K562 (cell line): Measurements from ENCODE around the gene SLC2A14. TPM values are rescaled to one million over a fixed set of nuclear protein-coding genes. Genes with fewer than 3 reads are reported as not detected.
A peak's percentile ranks its signal among the peaks of the same experiment; 100 is the strongest.

ENCODE experiments used
- ATAC-seq: fragments of 200-7000 bp; cut with Tn5 transposase; 3 replicates; pipeline ENCODE4 v1.9.1; 2020; ENCODE audit warnings: moderate library complexity
- BruUV-seq: library from RNA; stranded (reverse); fragments of 400-500 nt; replicated peaks from 2 replicates; lab custom pipeline; 2021; lab: Mats Ljungman, UMichigan
- CTCF ChIA-PET: fragments of 300-600 bp; formaldehyde crosslinking; extraction: SDS; loops from one replicate; lab custom pipeline; 2021; ENCODE audit warnings: low intra/inter-chr PET ratio; lab: Yijun Ruan, JAX
- POLR2A ChIA-PET: fragments of 300-600, 350-650 bp; sonication (Branson Sonifier 250); formaldehyde crosslinking; extraction: SDS; loops from one replicate; lab custom pipeline; 2021; ENCODE audit warnings: antibody characterized with exemption, inconsistent platforms; lab: Yijun Ruan, JAX
- DNase-seq, 4 experiments: peaks; one replicate each; pipeline versions ENCODE4 v3.0.0 to v3.0.0-alpha.2; 2011 to 2018; ENCODE audit warnings: low spot score in 3 of 4, mixed read lengths in 3 of 4; ENCODE audit errors: extremely low read depth in 1 of 4
- FAIRE-seq: peaks from 2 replicates; lab custom pipeline; 2011; peaks lifted over from hg19 to GRCh38; lab: Jason Lieb, UNC
- H2AFZ ChIP-seq: 2 replicates; pipeline ENCODE4 v1.6.0; 2011; ENCODE audit warnings: low read depth, low read length, control low read depth, inconsistent platforms
- H3K27ac ChIP-seq: fragments of 200-600 bp; 3 replicates; pipeline ENCODE4 v1.8.0; 2011; ENCODE audit warnings: low read depth, mild to moderate bottlenecking, control low read depth, inconsistent platforms, low read length, moderate library complexity, mixed read lengths; ENCODE audit errors: extremely low read depth
- H3K27me3 ChIP-seq, 2 experiments: fragments of 300-600 bp in 1 of 2; 2 replicates in 1 of 2; 3 replicates in 1 of 2; pipeline versions ENCODE4 v1.6.0 to v1.8.0; 2011; ENCODE audit warnings: inconsistent platforms in 2 of 2, low read length in 2 of 2, mild to moderate bottlenecking in 1 of 2, mixed read lengths in 1 of 2, moderate library complexity in 1 of 2; ENCODE audit not compliant: control insufficient read depth in 2 of 2, insufficient read depth in 2 of 2
- H3K36me3 ChIP-seq: fragments of 300-600 bp; 3 replicates; pipeline ENCODE4 v1.8.0; 2011; ENCODE audit warnings: mild to moderate bottlenecking, low read length, inconsistent platforms; ENCODE audit not compliant: control insufficient read depth, insufficient read depth
- H3K4me1 ChIP-seq, 2 experiments: fragments of 200-600 bp in 1 of 2; replicated peaks in 1 of 2; 2 replicates in 1 of 2; 3 replicates in 1 of 2; pipeline versions ENCODE4 v1.5.1 to v1.8.0; 2011; ENCODE audit warnings: inconsistent platforms in 2 of 2, low read length in 2 of 2, mild to moderate bottlenecking in 1 of 2, mixed read lengths in 1 of 2, moderate library complexity in 1 of 2; ENCODE audit not compliant: control insufficient read depth in 2 of 2, insufficient read depth in 2 of 2
- H3K4me2 ChIP-seq: 2 replicates; pipeline ENCODE4 v1.6.1; 2011; ENCODE audit warnings: low read length, control low read depth, inconsistent platforms, mixed read lengths; ENCODE audit not compliant: insufficient read depth
- H3K4me3 ChIP-seq: fragments of 200-600 bp; sonication (generic), shearing (Covaris generic); 2 replicates; pipeline ENCODE4 v1.5.1; 2016; ENCODE audit warnings: control low read depth, inconsistent platforms
- H3K79me2 ChIP-seq: fragments of 200-600 bp; 3 replicates; pipeline ENCODE4 v1.8.0; 2011; ENCODE audit warnings: low read length, inconsistent platforms; ENCODE audit not compliant: control insufficient read depth, insufficient read depth
- H3K9ac ChIP-seq, 2 experiments: 2 replicates each; pipeline versions ENCODE4 v1.6.0 to v1.6.1; 2011; ENCODE audit warnings: low read depth in 2 of 2, low read length in 2 of 2, control low read depth in 1 of 2, inconsistent platforms in 1 of 2, mild to moderate bottlenecking in 1 of 2, mixed read lengths in 1 of 2; ENCODE audit not compliant: insufficient read depth in 1 of 2
- H3K9me1 ChIP-seq: one replicate; pipeline ENCODE4 v1.6.0; 2011; ENCODE audit warnings: inconsistent platforms, mild to moderate bottlenecking, low read length, moderate library complexity; ENCODE audit not compliant: control insufficient read depth, insufficient read depth
- H3K9me3 ChIP-seq: replicated peaks from 2 replicates; pipeline ENCODE4 v1.5.1; 2011; ENCODE audit warnings: low read depth, low read length, inconsistent platforms; ENCODE audit not compliant: control insufficient read depth, insufficient read depth
- H4K20me1 ChIP-seq: replicated peaks from 2 replicates; pipeline ENCODE4 v1.6.1; 2011; ENCODE audit warnings: low read length, inconsistent platforms, mixed read lengths; ENCODE audit not compliant: control insufficient read depth, insufficient read depth
- ARNT ChIP-seq, 2 experiments: fragments of 450-650 bp; IDR thresholded peaks; 2 replicates each; pipeline ENCODE4 v1.6.1; 2016; ENCODE audit warnings: mild to moderate bottlenecking in 1 of 2
- BRD4 ChIP-seq: fragments of 200-600 bp; sonication (generic); IDR thresholded peaks from 2 replicates; pipeline ENCODE4 v1.6.1; 2017; ENCODE audit warnings: inconsistent platforms
- CBX1 ChIP-seq: sonication (generic); IDR thresholded peaks from 2 replicates; pipeline ENCODE4 v1.6.1; 2016; ENCODE audit warnings: antibody characterized with exemption, low read depth, mild to moderate bottlenecking
- E2F4 ChIP-seq: sonication (generic); formaldehyde crosslinking; IDR thresholded peaks from 2 replicates; pipeline ENCODE4 v1.8.0; 2022; ENCODE audit warnings: mild to moderate bottlenecking, low read depth, missing genetic modification reagents
- GTF2A2 ChIP-seq: IDR thresholded peaks from 2 replicates; pipeline ENCODE4 v1.6.1; 2016; ENCODE audit warnings: mild to moderate bottlenecking, missing genetic modification characterization, missing compliant biosample characterization
- GTF2B ChIP-seq: IDR thresholded peaks from 2 replicates; pipeline ENCODE4 v1.6.1; 2011; ENCODE audit not compliant: insufficient read length; ENCODE audit errors: extremely low read depth
- MAX ChIP-seq: sonication (generic); formaldehyde crosslinking; IDR thresholded peaks from 2 replicates; pipeline ENCODE4 v1.9.0; 2022; ENCODE audit warnings: mild to moderate bottlenecking, missing genetic modification reagents
- SIN3B ChIP-seq: fragments of 450-650 bp; IDR thresholded peaks from 2 replicates; pipeline ENCODE4 v1.6.1; 2017; ENCODE audit warnings: low read depth, mild to moderate bottlenecking, moderate library complexity
- STAT5A ChIP-seq: IDR thresholded peaks from 2 replicates; pipeline ENCODE4 v1.6.1; 2012; ENCODE audit warnings: low read length, inconsistent platforms, borderline replicate concordance
- TAL1 ChIP-seq: fragments of 450-650 bp; IDR thresholded peaks from 2 replicates; pipeline ENCODE4 v1.6.1; 2016; ENCODE audit warnings: mild to moderate bottlenecking
- TBP ChIP-seq: optimal IDR thresholded peaks from 2 replicates; pipeline ENCODE3; 2011; ENCODE audit warnings: low read depth, low read length, improper control_type of control experiment
- ZBED1 ChIP-seq: IDR thresholded peaks from 2 replicates; pipeline ENCODE4 v1.6.1; 2014
- ZBTB12 ChIP-seq: fragments of 250-450 bp; sonication (Bioruptor Pico); IDR thresholded peaks from 2 replicates; pipeline ENCODE4 v1.4.0; 2020
- ZBTB33 ChIP-seq: sonication (generic); formaldehyde crosslinking; IDR thresholded peaks from 2 replicates; pipeline ENCODE4 v1.8.1; 2023; ENCODE audit warnings: mild to moderate bottlenecking, missing genetic modification reagents
- ZNF695 ChIP-seq: fragments of 450-650 bp; formaldehyde crosslinking; IDR thresholded peaks from 2 replicates; pipeline ENCODE4 v1.4.0; 2020; ENCODE audit warnings: mild to moderate bottlenecking, moderate library complexity
- WGBS: fragments of 100-300 bp; shearing (Covaris generic); methylation state at CpG from one replicate; pipeline ENCODE4 v1.1.6; 2016; ENCODE audit warnings: low coverage, mixed read lengths; ENCODE audit not compliant: insufficient coverage; ENCODE audit errors: missing lambda C conversion rate; 5-methylcytosine and 5-hydroxymethylcytosine counted together
- in situ Hi-C: fragments of 300-500 bp; cut with MboI; formaldehyde crosslinking; loops from 4 replicates; pipeline ENCODE4 v1.15.0; 2018; ENCODE audit warnings: inconsistent platforms, mixed read lengths
- intact Hi-C: fragments of 100-400 bp; cut with micrococcal nuclease; formaldehyde crosslinking; loops from 2 replicates; pipeline ENCODE4 v1.14.2; 2022
- polyA plus RNA-seq, 8 experiments: library from polyadenylated mRNA; depleted of rRNA in 4 of 8; stranded (reverse) in 5 of 8; unstranded in 3 of 8; fragments of >200 nt; fragmentation: Nextera tagmentation in 2 of 8; fragmentation: Illumina TruSeq in 1 of 8; extraction: Ambion mirVana in 2 of 8; extraction: Trizol in 1 of 8; gene quantifications; 2 replicates each; pipeline versions ENCODE4 v1.2.1 to v1.2.3, GENCODE V29; 2011 to 2014; ENCODE audit warnings: inconsistent platforms in 1 of 8, missing spikeins in 1 of 8
- total RNA-seq, 7 experiments: library from RNA; depleted of rRNA in 6 of 7; stranded (reverse); fragments of >200 nt in 6 of 7; fragmentation: Illumina TruSeq in 2 of 7; extraction: Trizol in 2 of 7; gene quantifications; 2 replicates each; pipeline versions ENCODE4 v1.2.1 to v1.2.3, GENCODE V29; 2011 to 2021; ENCODE audit warnings: low replicate concordance in 1 of 7

SLC2A14 gene
- total and polyA plus RNA-seq, 9 of the 15 experiments (the other 6 are each of a cell fraction or from before 2014, with no cell fraction given): 0.13 to 8.9 (median 4.8) TPM; not detected in 1

GRCh38 chr12:7916936-7917335 is 44.2 kb upstream of the SLC2A14 start:
- intact Hi-C loops (no loop called here), in situ Hi-C loops (no loop called here)
- Histone ChIP-seq H3K9ac (no peak overlapping the region), H2AFZ (no peak overlapping the region), H3K27ac (no peak overlapping the region), H3K9me1 (no peaks in the 10 kb centered on the region), H4K20me1 (no peaks in the 10 kb centered on the region), H3K36me3 (peaks cover 30% of the 10 kb centered on the region; the same call in 2 of the 3 replicates), H3K4me2 (no peak overlapping the region), H3K4me1 (no peaks in the 10 kb centered on the region), H3K4me3 (no peak overlapping the region), H3K79me2 (no peaks in the 10 kb centered on the region), H3K9me3 (no peaks in the 10 kb centered on the region), H3K27me3 (no peaks in the 10 kb centered on the region)
- no peak for DNase-seq
- ChIA-PET POLR2A (interaction anchor here (3.2 kb wide), 1 partner anchor 8 kb away, joined by 16 read pairs; no protein-coding TSS in a partner anchor), CTCF (no interaction called here)
- WGBS: 0% methylated on average over 1 of the region's 1 CpG
- no peak for FAIRE-seq
- ATAC-seq: 0 out of 3 replicates have a peak, but pooled peaks have one; percentile 19
- no TSS peak for BruUV-seq
- TF ChIP-seq STAT5A (no peak), TBP (no peak), SIN3B (no peak), E2F4 (CRISPR knock-in tag) (no peak), ZBTB12 (no peak), GTF2B (no peak), MAX (CRISPR knock-in tag) (no peak), ZNF695 (CRISPR knock-in tag) (no peak), ZBTB33 (no peak), CBX1 (no peak), TAL1 (no peak), ZBED1 (no peak), BRD4 (no peak), GTF2A2 (no peak), ARNT (IDR thresholded peaks at IDR 0.05) (no peak)
